ENCODE data around the gene IL1A. TPM values are rescaled to one million over a fixed set of nuclear protein-coding genes. Genes with fewer than 3 reads are reported as not detected.
"Not testable (repeated sequence)": the region's sequence is repeated elsewhere in the genome, so short reads cannot be mapped to it uniquely, and the experiment has no call there.

IL1A gene
- total RNA-seq (not detected), polyA plus RNA-seq (ENCODE audit: insufficient read depth in 1 of 8, insufficient read length in 8 of 8, low replicate concordance in 1 of 8) (under 1 TPM in 2 of 8 donors, not detected in 6; 0.09 to 0.12 TPM)
- long read RNA-seq, donor 1: 0 reads
- long read RNA-seq, donor 2: 0 reads
- long read RNA-seq, donor 3: 0 reads
- long read RNA-seq, donor 4: 0 reads
- long read RNA-seq, donor 5: 0 reads
- long read RNA-seq, donor 6: 0 reads
- long read RNA-seq, donor 7: 0 reads
- long read RNA-seq, donor 8: 0 reads
- long read RNA-seq, donor 9: 0 reads
- long read RNA-seq, donor 10: 0 reads
- long read RNA-seq, donor 11: 0 reads

DNA sequence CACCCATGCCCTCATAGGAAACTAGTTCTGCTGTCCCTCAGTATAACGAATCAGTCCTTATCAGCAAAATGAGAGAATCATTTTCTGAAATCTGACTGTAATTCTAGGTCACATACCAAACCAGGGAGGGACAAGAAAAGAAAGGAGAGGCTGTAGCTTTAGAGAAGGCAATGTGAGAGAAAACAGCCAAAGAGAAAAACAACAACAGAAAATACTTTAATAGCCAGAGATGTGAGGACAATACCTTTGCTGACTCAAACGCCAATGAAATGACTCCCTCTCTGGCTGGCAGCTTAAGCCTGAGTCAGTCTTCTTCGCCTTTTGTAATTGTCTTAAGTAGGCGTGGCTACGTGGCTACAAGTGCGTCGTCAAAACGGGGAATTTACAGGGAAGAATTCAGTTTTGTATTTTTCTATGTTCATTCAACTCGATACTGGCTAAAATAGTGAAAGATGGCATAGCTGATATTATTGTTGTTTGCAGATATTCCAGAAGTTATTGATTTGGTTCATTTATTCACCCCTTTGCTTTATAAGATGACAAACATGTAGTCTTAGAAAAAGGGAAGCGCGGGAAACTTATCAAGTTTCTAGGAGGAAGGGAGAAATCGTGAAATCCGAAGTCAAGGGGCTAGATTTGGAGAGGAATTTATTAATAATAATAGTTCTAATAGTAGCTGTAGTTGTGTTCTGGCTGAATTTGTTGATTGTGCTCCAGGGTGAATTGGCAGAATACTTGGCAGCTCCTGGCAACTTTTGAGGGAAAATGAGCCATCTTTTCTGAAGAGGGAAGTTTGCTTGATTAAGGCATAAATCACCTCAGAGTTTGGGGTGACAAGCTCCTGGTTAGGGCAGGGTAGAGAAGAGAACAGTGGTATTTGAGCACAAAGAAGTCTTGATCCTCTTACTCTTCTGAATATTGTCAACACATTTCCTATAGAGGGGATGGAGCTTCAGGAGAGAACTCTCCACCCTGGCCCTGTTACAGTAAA, at the start of gene IL1A:
Gene IL1A (minus strand): TSS at position 295 of the 991 bp plus-strand sequence. CDS start 723 bp downstream, outside the sequence.
- Histone ChIP-seq H3K27ac (ENCODE audit: low read length) (no peak within 1 kb of the TSS), H3K36me3 (ENCODE audit: control insufficient read depth, insufficient read depth, low read length) (no peaks in the 10 kb centered on the region), H3K4me3 (ENCODE audit: low read length) (no peak within 1 kb of the TSS), H3K9me3 (replicated peaks; ENCODE audit: control insufficient read depth, low read depth, low read length) (no peaks in the 10 kb centered on the region), H3K27me3 (ENCODE audit: control insufficient read depth, insufficient read depth, low read length) (no peaks in the 10 kb centered on the region), H3K4me1 (ENCODE audit: control insufficient read depth, insufficient read depth, low read length) (no peaks in the 10 kb centered on the region)
- no peak for DNase-seq
- WGBS (ENCODE audit: insufficient coverage): 20% methylated on average over 3 of the region's 13 CpGs

DNA sequence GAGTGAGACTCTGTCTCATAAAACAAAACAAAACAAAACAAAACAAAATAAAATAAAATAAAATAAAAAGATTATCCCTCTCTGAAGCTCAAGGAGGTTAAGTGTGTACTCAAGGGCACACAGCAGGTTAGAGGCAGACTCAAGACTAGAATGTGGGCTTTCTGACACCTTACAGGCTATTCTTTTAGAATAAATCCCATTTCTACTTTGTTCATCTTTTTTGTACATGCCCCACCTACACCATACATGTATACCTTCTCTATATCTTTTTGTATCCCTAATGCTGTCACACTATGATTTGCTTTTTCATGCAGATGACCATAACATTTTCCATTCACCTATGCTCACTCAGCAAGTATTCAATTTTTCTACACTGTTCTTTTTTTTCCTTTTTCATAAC, 49.7 kb upstream of the IL1A start:
- peaks cover 7% of the 10 kb centered on the region for H3K4me1 ChIP-seq (ENCODE audit: control insufficient read depth, insufficient read depth, low read length)
- H3K27me3 ChIP-seq (ENCODE audit: control insufficient read depth, insufficient read depth, low read length): no peaks in the 10 kb centered on the region
- no peak for DNase-seq
- no peak overlapping the region for H3K4me3 ChIP-seq (ENCODE audit: low read length)
- no peaks in the 10 kb centered on the region for H3K9me3 ChIP-seq (replicated peaks; ENCODE audit: control insufficient read depth, low read depth, low read length)
- H3K27ac ChIP-seq (ENCODE audit: low read length): no peak overlapping the region
- no peaks in the 10 kb centered on the region for H3K36me3 ChIP-seq (ENCODE audit: control insufficient read depth, insufficient read depth, low read length)

GRCh38 chr2:112833639-112833931, 49.3 kb upstream of the IL1A start:
- not testable (repeated sequence) for H3K9me3 ChIP-seq (replicated peaks; ENCODE audit: control insufficient read depth, low read depth, low read length); H3K27me3 ChIP-seq (ENCODE audit: control insufficient read depth, insufficient read depth, low read length); H3K4me3 ChIP-seq (ENCODE audit: low read length); H3K4me1 ChIP-seq (ENCODE audit: control insufficient read depth, insufficient read depth, low read length); H3K36me3 ChIP-seq (ENCODE audit: control insufficient read depth, insufficient read depth, low read length); H3K27ac ChIP-seq (ENCODE audit: low read length); DNase-seq
- 83% methylated on average over 1 of the region's 5 CpGs for WGBS (ENCODE audit: insufficient coverage)

- H3K36me3 ChIP-seq (ENCODE audit: control insufficient read depth, insufficient read depth, low read length): no peaks in the 10 kb centered on the region
- H3K9me3 ChIP-seq (replicated peaks; ENCODE audit: control insufficient read depth, low read depth, low read length): no peaks in the 10 kb centered on the region
- H3K27ac ChIP-seq (ENCODE audit: low read length): no peak overlapping the region
- peaks cover 7% of the 10 kb centered on the region for H3K4me1 ChIP-seq (ENCODE audit: control insufficient read depth, insufficient read depth, low read length)
- 91% methylated on average over 12 of the region's 14 CpGs for WGBS (ENCODE audit: insufficient coverage)
- no peak overlapping the region for H3K4me3 ChIP-seq (ENCODE audit: low read length)
- H3K27me3 ChIP-seq (ENCODE audit: control insufficient read depth, insufficient read depth, low read length): no peaks in the 10 kb centered on the region
- DNase-seq: no peak
Measured at GRCh38 chr2:112832841-112833638, 48.7 kb upstream of the IL1A start.

GRCh38 chr2:112831946-112832840, 47.9 kb upstream of the IL1A start:
- DNase-seq: no peak
- Histone ChIP-seq H3K27me3 (ENCODE audit: control insufficient read depth, insufficient read depth, low read length) (no peaks in the 10 kb centered on the region), H3K4me3 (ENCODE audit: low read length) (no peak overlapping the region), H3K36me3 (ENCODE audit: control insufficient read depth, insufficient read depth, low read length) (no peaks in the 10 kb centered on the region), H3K27ac (ENCODE audit: low read length) (no peak overlapping the region), H3K4me1 (ENCODE audit: control insufficient read depth, insufficient read depth, low read length) (peaks cover 7% of the 10 kb centered on the region), H3K9me3 (replicated peaks; ENCODE audit: control insufficient read depth, low read depth, low read length) (no peaks in the 10 kb centered on the region)
- WGBS (ENCODE audit: insufficient coverage): 81% methylated on average over 10 of the region's 15 CpGs

GRCh38 chr2:112831513-112831845, 47.2 kb upstream of the IL1A start:
- WGBS (ENCODE audit: insufficient coverage): 45% methylated on average over 2 of the region's 2 CpGs
- peaks cover 7% of the 10 kb centered on the region for H3K4me1 ChIP-seq (ENCODE audit: control insufficient read depth, insufficient read depth, low read length)

DNA sequence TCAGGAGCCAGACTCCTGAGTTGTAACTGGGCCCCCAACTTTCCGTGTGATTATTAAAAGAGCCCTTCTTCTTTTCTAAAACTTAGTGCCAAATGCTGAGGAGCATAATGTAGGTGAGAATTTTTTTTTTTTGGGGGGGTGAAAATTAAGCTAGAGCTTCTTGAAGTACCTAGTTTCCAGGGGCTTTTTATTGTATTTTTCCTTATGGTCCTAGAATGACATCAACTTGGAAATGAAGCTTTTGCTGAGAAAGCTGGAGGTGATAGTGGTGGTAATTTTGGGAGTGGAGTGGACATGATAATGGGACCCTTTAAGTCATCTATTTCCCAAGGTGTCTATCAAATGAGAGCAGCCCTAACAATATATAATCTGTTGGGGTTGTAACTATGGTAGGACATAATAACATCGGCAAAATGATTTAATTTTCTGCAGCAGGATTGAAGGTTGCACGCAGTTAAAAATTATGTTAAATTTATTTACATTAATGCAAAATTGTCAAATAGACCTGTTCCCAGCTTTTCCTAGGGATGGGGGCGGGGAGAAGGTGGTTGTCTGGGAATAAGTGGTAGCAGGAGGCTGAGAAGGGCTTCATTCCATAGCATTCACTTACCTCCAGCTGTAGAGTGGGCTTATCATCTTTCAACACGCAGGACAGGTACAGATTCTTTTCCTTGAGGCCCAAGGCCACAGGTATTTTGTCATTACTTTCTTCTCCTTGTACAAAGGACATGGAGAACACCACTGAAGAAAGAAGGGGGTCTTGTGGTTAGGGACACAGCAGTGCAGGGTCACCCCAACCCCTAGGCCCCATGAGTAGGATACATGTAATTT, 46.6 kb upstream of the IL1A start:
- no peaks in the 10 kb centered on the region for H3K27me3 ChIP-seq (ENCODE audit: control insufficient read depth, insufficient read depth, low read length)
- H3K4me3 ChIP-seq (ENCODE audit: low read length): no peak overlapping the region
- WGBS (ENCODE audit: insufficient coverage): no CpG with 5 or more reads among the region's 5 CpGs
- peaks cover 6% of the 10 kb centered on the region for H3K4me1 ChIP-seq (ENCODE audit: control insufficient read depth, insufficient read depth, low read length)
- H3K9me3 ChIP-seq (replicated peaks; ENCODE audit: control insufficient read depth, low read depth, low read length): no peaks in the 10 kb centered on the region
- H3K36me3 ChIP-seq (ENCODE audit: control insufficient read depth, insufficient read depth, low read length): no peaks in the 10 kb centered on the region
- H3K27ac ChIP-seq (ENCODE audit: low read length): no peak overlapping the region
- DNase-seq: no peak

More at GRCh38 chr2:112831513-112831845, 47.2 kb upstream of the IL1A start:
- Histone ChIP-seq H3K9me3 (replicated peaks; ENCODE audit: control insufficient read depth, low read depth, low read length) (no peaks in the 10 kb centered on the region), H3K4me3 (ENCODE audit: low read length) (no peak overlapping the region), H3K27ac (ENCODE audit: low read length) (no peak overlapping the region), H3K27me3 (ENCODE audit: control insufficient read depth, insufficient read depth, low read length) (no peaks in the 10 kb centered on the region), H3K36me3 (ENCODE audit: control insufficient read depth, insufficient read depth, low read length) (no peaks in the 10 kb centered on the region)
- no peak for DNase-seq

- Histone ChIP-seq H3K27ac (ENCODE audit: low read length) (no peak overlapping the region), H3K36me3 (ENCODE audit: control insufficient read depth, insufficient read depth, low read length) (no peaks in the 10 kb centered on the region), H3K4me3 (ENCODE audit: low read length) (no peak overlapping the region), H3K4me1 (ENCODE audit: control insufficient read depth, insufficient read depth, low read length) (peaks cover 4% of the 10 kb centered on the region), H3K27me3 (ENCODE audit: control insufficient read depth, insufficient read depth, low read length) (no peaks in the 10 kb centered on the region), H3K9me3 (replicated peaks; ENCODE audit: control insufficient read depth, low read depth, low read length) (no peaks in the 10 kb centered on the region)
- 83% methylated on average over 8 of the region's 10 CpGs for WGBS (ENCODE audit: insufficient coverage)
- DNase-seq: no peak
Measured at GRCh38 chr2:112829961-112830681, 45.8 kb upstream of the IL1A start.
